GM12874 (cell line): Measurements from ENCODE around the gene ETNK1.

Source experiments
- CTCF ChIP-seq: IDR thresholded peaks from 2 replicates; pipeline ENCODE4 v1.5.1; 2011; ENCODE audit warnings: low read depth, mild to moderate bottlenecking, control low read depth, low read length, moderate library complexity; ENCODE audit not compliant: insufficient read depth

The ETNK1 gene

GRCh38 chr12:22687361-22688076 lies 62.5 kb downstream of the ETNK1 start:
- no peak for TF ChIP-seq CTCF

GRCh38 chr12:22689876-22690275 lies 64.9 kb downstream of the ETNK1 start:
- no peak for TF ChIP-seq CTCF

GRCh38 chr12:22691319-22691718 lies 66.3 kb downstream of the ETNK1 start:
- TF ChIP-seq CTCF = no peak

- no peak for TF ChIP-seq CTCF
Measured at GRCh38 chr12:22692964-22693555, 68.1 kb downstream of the ETNK1 start.

- no peak for TF ChIP-seq CTCF
Measured at GRCh38 chr12:22698576-22698975, 73.6 kb downstream of the ETNK1 start.

- no peak for TF ChIP-seq CTCF
Measured at GRCh38 chr12:22700106-22700505, 75.1 kb downstream of the ETNK1 start.

GRCh38 chr12:22702690-22703089 lies 77.7 kb downstream of the ETNK1 start:
- no peak for TF ChIP-seq CTCF
